ENCODE measurements around the gene PLCD3. TPM values are rescaled to one million over a fixed set of nuclear protein-coding genes. Genes with fewer than 3 reads are reported as not detected.

The PLCD3 gene
- total and polyA plus RNA-seq, 2 of the 8 experiments (the other 6 are each of a cell fraction or from before 2014, with no cell fraction given) = 26.5 to 48.1 TPM

DNA sequence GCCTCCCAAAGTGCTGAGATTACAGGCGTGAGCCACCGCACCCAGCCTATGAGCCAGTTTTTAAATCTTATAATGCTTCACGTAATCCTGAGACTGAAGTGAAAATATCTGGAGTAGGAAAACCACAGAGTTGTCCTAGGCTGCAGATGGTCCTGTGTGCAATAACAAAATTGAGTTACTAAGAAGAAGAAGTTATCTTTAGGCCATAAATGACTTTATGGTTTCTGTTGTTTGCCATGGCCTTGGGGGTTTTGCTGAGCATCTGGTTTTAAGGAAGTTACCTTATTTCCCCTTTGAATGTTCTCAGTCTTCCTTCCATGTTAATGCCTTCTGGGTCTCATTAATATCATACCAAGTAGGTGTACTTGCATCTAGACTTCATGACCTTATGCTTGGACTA, 54.7 kb downstream of the PLCD3 start (continued):
- TF ChIP-seq, protein P1, sequence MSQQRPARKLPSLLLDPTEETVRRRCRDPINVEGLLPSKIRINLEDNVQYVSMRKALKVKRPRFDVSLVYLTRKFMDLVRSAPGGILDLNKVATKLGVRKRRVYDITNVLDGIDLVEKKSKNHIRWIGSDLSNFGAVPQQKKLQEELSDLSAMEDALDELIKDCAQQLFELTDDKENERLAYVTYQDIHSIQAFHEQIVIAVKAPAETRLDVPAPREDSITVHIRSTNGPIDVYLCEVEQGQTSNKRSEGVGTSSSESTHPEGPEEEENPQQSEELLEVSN (IDR thresholded peaks at IDR 0.05) = no peak
- TF ChIP-seq GABPA (IDR thresholded peaks at IDR 0.05; ENCODE audit: borderline replicate concordance, insufficient read depth, low read length) (no peak), RFX5 (IDR thresholded peaks at IDR 0.05; ENCODE audit: borderline replicate concordance, low read depth, low read length) (no peak), RNF2 (IDR thresholded peaks at IDR 0.05; ENCODE audit: borderline replicate concordance, low read depth, low read length, missing control alignments, poor library complexity, severe bottlenecking) (no peak), EP300 (IDR thresholded peaks at IDR 0.05; ENCODE audit: borderline replicate concordance in 1 of 2, low read depth in 2 of 2, low read length in 2 of 2) (no peak), BCL11A (IDR thresholded peaks at IDR 0.05; ENCODE audit: low read depth in 2 of 2, low read length in 2 of 2) (no peak)
